PC-9 (cell line): Measurements from ENCODE around the gene ITGB7. TPM values are rescaled to one million over a fixed set of nuclear protein-coding genes. Genes with fewer than 3 reads are reported as not detected.
"Not testable (repeated sequence)": the region's sequence is repeated elsewhere in the genome, so short reads cannot be mapped to it uniquely, and the experiment has no call there.

Experiments
- BruUV-seq: library from RNA; stranded (reverse); fragments of 400-500 nt; replicated peaks from 2 replicates; lab custom pipeline; 2021; lab: Mats Ljungman, UMichigan
- CTCF ChIA-PET: fragments of 300-600 bp; sonication (Branson Sonifier 250); formaldehyde crosslinking; loops from one replicate; lab custom pipeline; 2022; ENCODE audit warnings: antibody characterized with exemption; lab: Charles Lee
- POLR2A ChIA-PET: fragments of 300-600 bp; sonication (Branson Sonifier 250); formaldehyde crosslinking; loops from one replicate; lab custom pipeline; 2022; ENCODE audit warnings: antibody characterized with exemption; ENCODE audit not compliant: unreplicated experiment; lab: Charles Lee
- DNase-seq, 2 experiments: peaks; one replicate each; pipeline versions ENCODE4 v3.0.0 to v3.0.0-alpha.2; 2015 to 2022; ENCODE audit warnings: mixed read lengths in 1 of 2
- H2AFZ ChIP-seq: fragments of 200-600 bp; sonication (generic); 2 replicates; pipeline ENCODE4 v1.8.1; 2017; ENCODE audit warnings: antibody characterized with exemption
- H3F3A ChIP-seq: fragments of 200-600 bp; sonication (generic); 2 replicates; pipeline ENCODE4 v1.8.1; 2017; ENCODE audit warnings: antibody characterized with exemption, mild to moderate bottlenecking, low read depth; ENCODE audit not compliant: insufficient read depth
- H3K27ac ChIP-seq: fragments of 200-600 bp; sonication (generic); 2 replicates; pipeline ENCODE4 v1.6.1; 2016; ENCODE audit warnings: mixed run types
- H3K27me3 ChIP-seq: fragments of 200-600 bp; sonication (generic); 2 replicates; pipeline ENCODE4 v1.6.1; 2016; ENCODE audit warnings: low read depth, mixed run types; ENCODE audit not compliant: insufficient read depth
- H3K36me3 ChIP-seq: fragments of 200-600 bp; sonication (generic); 2 replicates; pipeline ENCODE4 v1.6.1; 2016; ENCODE audit warnings: low read depth, mixed run types
- H3K4me1 ChIP-seq: fragments of 200-600 bp; sonication (generic); replicated peaks from 2 replicates; pipeline ENCODE4 v1.6.1; 2016; ENCODE audit warnings: mixed run types; ENCODE audit not compliant: insufficient read depth
- H3K4me2 ChIP-seq: fragments of 200-600 bp; sonication (generic); 2 replicates; pipeline ENCODE4 v1.6.1; 2017; ENCODE audit warnings: mixed run types
- H3K4me3 ChIP-seq: fragments of 200-600 bp; sonication (generic); 2 replicates; pipeline ENCODE4 v1.6.1; 2016; ENCODE audit warnings: mixed run types
- H3K79me2 ChIP-seq: fragments of 200-600 bp; sonication (generic); 2 replicates; pipeline ENCODE4 v1.6.1; 2017; ENCODE audit warnings: low read depth, mixed run types
- H3K9me2 ChIP-seq: fragments of 200-600 bp; sonication (generic); 2 replicates; pipeline ENCODE4 v1.8.1; 2017; ENCODE audit warnings: mild to moderate bottlenecking; ENCODE audit not compliant: insufficient read depth
- H3K9me3 ChIP-seq: fragments of 200-600 bp; sonication (generic); 2 replicates; pipeline ENCODE4 v1.8.1; 2016; ENCODE audit warnings: low read depth; ENCODE audit not compliant: insufficient read depth
- H4K20me1 ChIP-seq: fragments of 200-600 bp; sonication (generic); 2 replicates; pipeline ENCODE4 v1.8.1; 2017; ENCODE audit not compliant: insufficient read depth
- EZH2 ChIP-seq: fragments of 200-600 bp; sonication (generic); IDR thresholded peaks from 2 replicates; pipeline ENCODE4 v1.8.0; 2017; ENCODE audit warnings: antibody characterized with exemption, low read depth
- intact Hi-C: fragments of 100-400 bp; cut with micrococcal nuclease; formaldehyde crosslinking; loops from one replicate; pipeline ENCODE4 v1.10.0; 2022; ENCODE audit not compliant: unreplicated experiment
- total RNA-seq: library from RNA; stranded (reverse); gene quantifications from 2 replicates; pipeline ENCODE4 v1.2.3, GENCODE V29; 2021
- TF ChIP-seq, protein P1 (sequence below): fragments of 200-600 bp; sonication (generic); conservative IDR thresholded peaks from 2 replicates; pipeline ENCODE4 v1.6.1; 2017; ENCODE audit warnings: mixed run types, antibody characterized with exemption, mild to moderate bottlenecking, moderate library complexity

The ITGB7 gene
- total RNA-seq, 1 experiment from 2014 or later = 3.3 TPM

GRCh38 chr12:53204351-53204750 is 2.7 kb downstream of the ITGB7 start:
- CTCF ChIA-PET = no interaction called here
- peaks cover 36% of the 10 kb centered on the region; the same call in 1 of the 2 replicates for H3F3A ChIP-seq
- POLR2A ChIA-PET = interaction anchor here (0.9 kb wide), 1 partner anchor 106 kb away, joined by 6 read pairs; no protein-coding TSS in a partner anchor
- H3K27ac ChIP-seq = no peak overlapping the region
- no peak overlapping the region for H2AFZ ChIP-seq
- H3K9me3 ChIP-seq = no peaks in the 10 kb centered on the region
- DNase-seq = no peak
- no TSS peak for BruUV-seq
- H3K4me2 ChIP-seq = no peak overlapping the region
- H3K4me1 ChIP-seq = peaks cover 17% of the 10 kb centered on the region
- no peaks in the 10 kb centered on the region for H4K20me1 ChIP-seq
- TF ChIP-seq EZH2 = no peak
- TF ChIP-seq, protein P1, sequence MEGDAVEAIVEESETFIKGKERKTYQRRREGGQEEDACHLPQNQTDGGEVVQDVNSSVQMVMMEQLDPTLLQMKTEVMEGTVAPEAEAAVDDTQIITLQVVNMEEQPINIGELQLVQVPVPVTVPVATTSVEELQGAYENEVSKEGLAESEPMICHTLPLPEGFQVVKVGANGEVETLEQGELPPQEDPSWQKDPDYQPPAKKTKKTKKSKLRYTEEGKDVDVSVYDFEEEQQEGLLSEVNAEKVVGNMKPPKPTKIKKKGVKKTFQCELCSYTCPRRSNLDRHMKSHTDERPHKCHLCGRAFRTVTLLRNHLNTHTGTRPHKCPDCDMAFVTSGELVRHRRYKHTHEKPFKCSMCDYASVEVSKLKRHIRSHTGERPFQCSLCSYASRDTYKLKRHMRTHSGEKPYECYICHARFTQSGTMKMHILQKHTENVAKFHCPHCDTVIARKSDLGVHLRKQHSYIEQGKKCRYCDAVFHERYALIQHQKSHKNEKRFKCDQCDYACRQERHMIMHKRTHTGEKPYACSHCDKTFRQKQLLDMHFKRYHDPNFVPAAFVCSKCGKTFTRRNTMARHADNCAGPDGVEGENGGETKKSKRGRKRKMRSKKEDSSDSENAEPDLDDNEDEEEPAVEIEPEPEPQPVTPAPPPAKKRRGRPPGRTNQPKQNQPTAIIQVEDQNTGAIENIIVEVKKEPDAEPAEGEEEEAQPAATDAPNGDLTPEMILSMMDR = no peak
- H3K27me3 ChIP-seq = no peaks in the 10 kb centered on the region
- no peaks in the 10 kb centered on the region for H3K79me2 ChIP-seq
- no peaks in the 10 kb centered on the region for H3K36me3 ChIP-seq
- intact Hi-C loops = loop anchor here (10.0 kb wide), 1 partner anchor 140 kb away; no protein-coding TSS in a partner anchor
- no peak overlapping the region for H3K4me3 ChIP-seq
- 0 out of 2 replicates have a peak, but pooled peaks cover 3% of the 10 kb centered on the region for H3K9me2 ChIP-seq

DNA sequence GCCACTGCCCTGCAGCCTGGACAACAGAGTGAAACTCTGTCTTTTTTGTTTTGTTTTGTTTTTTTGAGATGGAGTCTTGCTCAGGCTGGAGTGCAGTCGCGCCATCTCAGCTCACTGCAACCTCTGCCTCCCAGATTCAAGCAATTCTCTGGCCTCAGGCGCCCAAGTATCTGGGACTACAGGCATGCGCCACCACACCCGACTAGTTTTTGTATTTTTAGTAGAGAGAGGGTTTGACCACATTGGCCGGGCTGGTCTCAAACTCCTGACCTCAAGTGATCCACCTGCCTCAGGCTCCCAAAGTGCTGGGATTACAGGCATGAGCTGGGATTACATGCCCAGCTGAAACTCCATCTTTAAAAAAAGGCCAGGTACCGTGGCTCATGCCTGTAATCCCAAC is 4.7 kb downstream of the ITGB7 start:
- not testable (repeated sequence) for BruUV-seq
- peaks cover 17% of the 10 kb centered on the region for H3K4me1 ChIP-seq

DNA sequence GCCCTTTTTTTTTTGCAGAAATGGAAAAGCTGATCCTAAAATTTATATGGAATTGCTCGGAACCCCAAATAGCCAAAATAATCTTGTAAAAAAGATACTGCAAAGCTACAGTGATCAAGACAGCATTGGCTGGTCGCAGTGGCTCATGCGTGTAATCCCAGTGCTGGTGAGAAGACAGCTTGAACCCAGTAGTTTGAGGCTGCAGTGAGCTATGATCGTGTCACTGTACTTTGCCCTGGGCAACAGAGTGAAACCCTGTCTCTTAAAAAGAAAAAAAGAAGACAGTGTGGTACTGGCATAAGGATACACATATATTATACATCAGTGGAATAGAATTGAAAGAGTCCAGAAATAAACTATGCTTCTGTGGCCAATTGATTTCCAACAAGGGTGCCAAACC is 5.4 kb downstream of the ITGB7 start:
- no peak for TF ChIP-seq EZH2
- TF ChIP-seq, protein P1 = no peak
- CTCF ChIA-PET = interaction anchor here (0.6 kb wide), 1 partner anchor 178 kb away, joined by 3 read pairs; no protein-coding TSS in a partner anchor
- Histone ChIP-seq H3K36me3 (no peaks in the 10 kb centered on the region), H3K4me2 (no peak overlapping the region), H2AFZ (no peak overlapping the region), H3K4me3 (no peak overlapping the region), H3K9me2 (0 out of 2 replicates have a peak, but pooled peaks cover 3% of the 10 kb centered on the region), H3K4me1 (peaks cover 12% of the 10 kb centered on the region), H3K27me3 (no peaks in the 10 kb centered on the region), H3K9me3 (no peaks in the 10 kb centered on the region), H4K20me1 (no peaks in the 10 kb centered on the region), H3F3A (peaks cover 14% of the 10 kb centered on the region; the same call in 1 of the 2 replicates), H3K79me2 (no peaks in the 10 kb centered on the region), H3K27ac (no peak overlapping the region)
- intact Hi-C loops = loop anchor here (10.0 kb wide), 1 partner anchor 137 kb away; no protein-coding TSS in a partner anchor
- DNase-seq = no peak
- BruUV-seq = no TSS peak
- POLR2A ChIA-PET = interaction anchor here (0.6 kb wide), 1 partner anchor 20 kb away, joined by 11 read pairs; no protein-coding TSS in a partner anchor

More for the DNA sequence above, 4.7 kb downstream of the ITGB7 start:
- H3K4me3 ChIP-seq, H3K27me3 ChIP-seq, CTCF ChIA-PET, H2AFZ ChIP-seq, H3K36me3 ChIP-seq, H3K79me2 ChIP-seq, H3K4me2 ChIP-seq, DNase-seq, H3K27ac ChIP-seq, H3K9me3 ChIP-seq, H4K20me1 ChIP-seq, H3K9me2 ChIP-seq: not testable (repeated sequence)
- H3F3A ChIP-seq = peaks cover 21% of the 10 kb centered on the region; the same call in 1 of the 2 replicates
- POLR2A ChIA-PET = interaction anchor here (0.7 kb wide), 1 partner anchor 119 kb away, joined by 3 read pairs; no protein-coding TSS in a partner anchor
- intact Hi-C loops = loop anchor here (10.0 kb wide), 1 partner anchor 138 kb away; no protein-coding TSS in a partner anchor
